Measurements from ENCODE around the gene CPE. TPM values are rescaled to one million over a fixed set of nuclear protein-coding genes. Genes with fewer than 3 reads are reported as not detected.

The CPE gene
- total RNA-seq, 1 donor from 2014 or later: 10.7 TPM

- DNase-seq (ENCODE audit: low read depth): no peak
- TF ChIP-seq, protein P1, sequence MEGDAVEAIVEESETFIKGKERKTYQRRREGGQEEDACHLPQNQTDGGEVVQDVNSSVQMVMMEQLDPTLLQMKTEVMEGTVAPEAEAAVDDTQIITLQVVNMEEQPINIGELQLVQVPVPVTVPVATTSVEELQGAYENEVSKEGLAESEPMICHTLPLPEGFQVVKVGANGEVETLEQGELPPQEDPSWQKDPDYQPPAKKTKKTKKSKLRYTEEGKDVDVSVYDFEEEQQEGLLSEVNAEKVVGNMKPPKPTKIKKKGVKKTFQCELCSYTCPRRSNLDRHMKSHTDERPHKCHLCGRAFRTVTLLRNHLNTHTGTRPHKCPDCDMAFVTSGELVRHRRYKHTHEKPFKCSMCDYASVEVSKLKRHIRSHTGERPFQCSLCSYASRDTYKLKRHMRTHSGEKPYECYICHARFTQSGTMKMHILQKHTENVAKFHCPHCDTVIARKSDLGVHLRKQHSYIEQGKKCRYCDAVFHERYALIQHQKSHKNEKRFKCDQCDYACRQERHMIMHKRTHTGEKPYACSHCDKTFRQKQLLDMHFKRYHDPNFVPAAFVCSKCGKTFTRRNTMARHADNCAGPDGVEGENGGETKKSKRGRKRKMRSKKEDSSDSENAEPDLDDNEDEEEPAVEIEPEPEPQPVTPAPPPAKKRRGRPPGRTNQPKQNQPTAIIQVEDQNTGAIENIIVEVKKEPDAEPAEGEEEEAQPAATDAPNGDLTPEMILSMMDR (conservative IDR thresholded peaks at IDR 0.05; ENCODE audit: low read depth, low read length): no peak
- H3K4me3 ChIP-seq (ENCODE audit: low read depth, low read length): no peak overlapping the region
Measured at GRCh38 chr4:165512424-165512823, 133.6 kb downstream of the CPE start.

GRCh38 chr4:165514739-165515138 lies 135.9 kb downstream of the CPE start:
- TF ChIP-seq, protein P1 (conservative IDR thresholded peaks at IDR 0.05; ENCODE audit: low read depth, low read length): no peak
- DNase-seq (ENCODE audit: low read depth): no peak
- no peak overlapping the region for H3K4me3 ChIP-seq (ENCODE audit: low read depth, low read length)

GRCh38 chr4:165515201-165515600 lies 136.4 kb downstream of the CPE start:
- TF ChIP-seq, protein P1 (conservative IDR thresholded peaks at IDR 0.05; ENCODE audit: low read depth, low read length): no peak
- no peak overlapping the region for H3K4me3 ChIP-seq (ENCODE audit: low read depth, low read length)
- no peak for DNase-seq (ENCODE audit: low read depth)

- DNase-seq (ENCODE audit: low read depth): no peak
- TF ChIP-seq, protein P1 (conservative IDR thresholded peaks at IDR 0.05; ENCODE audit: low read depth, low read length): no peak
- H3K4me3 ChIP-seq (ENCODE audit: low read depth, low read length): no peak overlapping the region
Measured at GRCh38 chr4:165516281-165516833, 137.5 kb downstream of the CPE start.

DNA sequence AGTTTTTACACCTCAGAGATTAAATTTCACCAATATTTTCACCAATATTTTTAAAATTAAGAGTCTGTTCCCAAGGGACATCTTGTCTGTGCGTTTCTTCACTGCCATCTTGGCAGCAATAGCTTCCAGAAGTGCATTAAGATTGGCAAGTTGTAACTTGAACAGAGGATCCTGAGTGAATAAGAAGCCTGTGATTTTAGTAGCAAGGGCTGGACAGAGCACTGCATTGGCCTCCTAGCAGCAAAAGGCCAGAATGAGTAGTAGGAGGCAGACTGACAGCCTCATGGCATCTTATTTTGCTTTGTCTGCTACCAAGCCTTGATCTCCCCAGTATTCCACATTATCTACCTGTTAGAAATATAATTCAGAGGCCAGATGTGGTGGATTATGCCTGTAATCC lies 138.4 kb downstream of the CPE start:
- no peak for DNase-seq (ENCODE audit: low read depth)
- TF ChIP-seq, protein P1 (conservative IDR thresholded peaks at IDR 0.05; ENCODE audit: low read depth, low read length): no peak
- no peak overlapping the region for H3K4me3 ChIP-seq (ENCODE audit: low read depth, low read length)

DNA sequence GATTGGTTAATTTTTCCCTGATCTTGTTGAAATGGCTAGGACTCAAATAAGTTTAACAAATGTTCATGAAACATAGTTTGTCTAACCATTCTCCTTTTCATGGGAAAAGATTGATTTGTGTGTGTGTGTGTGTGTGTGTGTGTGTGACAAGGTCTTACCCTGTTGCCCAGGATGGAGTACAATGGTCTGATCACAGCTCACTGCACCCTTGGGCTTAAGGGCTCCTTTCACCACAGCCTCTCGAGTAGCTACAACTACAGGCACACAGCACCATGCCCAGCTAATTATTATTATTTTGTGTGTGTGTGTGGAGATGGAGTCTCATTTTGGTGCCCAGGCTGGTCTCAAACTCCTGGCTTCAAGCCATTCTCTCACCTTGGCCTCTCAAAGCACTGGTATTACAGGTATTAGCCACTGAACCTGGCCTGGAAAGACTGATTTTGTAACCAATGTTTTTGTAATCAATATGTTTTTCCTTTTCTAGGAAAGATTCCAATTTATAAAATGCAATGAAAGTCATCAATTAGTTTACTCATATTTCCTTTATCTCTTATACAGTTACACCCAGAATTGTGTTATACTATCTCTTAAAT lies 139.3 kb downstream of the CPE start:
- H3K4me3 ChIP-seq (ENCODE audit: low read depth, low read length): no peak overlapping the region
- TF ChIP-seq, protein P1 (conservative IDR thresholded peaks at IDR 0.05; ENCODE audit: low read depth, low read length): no peak
- no peak for DNase-seq (ENCODE audit: low read depth)

DNA sequence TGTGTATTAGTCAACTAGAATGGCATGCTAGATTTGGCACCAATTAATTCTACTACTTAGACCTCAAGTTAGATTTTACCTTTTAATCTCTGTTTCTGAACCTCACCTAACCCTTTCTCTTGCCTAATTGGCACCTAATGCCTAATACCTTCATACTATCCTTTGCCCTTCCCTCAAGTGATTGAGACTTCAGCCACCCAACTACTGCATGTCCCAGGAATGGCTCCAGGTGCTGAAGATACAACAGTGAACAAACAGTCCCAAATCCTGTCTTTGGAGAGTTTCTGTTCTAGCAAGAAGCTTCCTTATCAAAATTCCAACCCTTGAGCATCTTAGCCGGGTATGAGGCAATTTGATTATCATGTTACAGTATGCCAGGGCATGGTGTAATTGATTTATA lies 139.9 kb downstream of the CPE start:
- TF ChIP-seq, protein P1 (conservative IDR thresholded peaks at IDR 0.05; ENCODE audit: low read depth, low read length): no peak
- H3K4me3 ChIP-seq (ENCODE audit: low read depth, low read length): no peak overlapping the region
- no peak for DNase-seq (ENCODE audit: low read depth)
